Stimulated activated CD8-positive, alpha-beta memory T cell treated with anti-CD3 and anti-CD28 coated beads, Interleukin-15, amount 100 ng/mL, for 24 hours (primary cell): ENCODE data around the gene RTF1.

Experiments
- DNase-seq: peaks from one replicate; pipeline ENCODE4 v3.0.0-alpha.2; 2020; ENCODE audit warnings: low read depth

The RTF1 gene

DNA sequence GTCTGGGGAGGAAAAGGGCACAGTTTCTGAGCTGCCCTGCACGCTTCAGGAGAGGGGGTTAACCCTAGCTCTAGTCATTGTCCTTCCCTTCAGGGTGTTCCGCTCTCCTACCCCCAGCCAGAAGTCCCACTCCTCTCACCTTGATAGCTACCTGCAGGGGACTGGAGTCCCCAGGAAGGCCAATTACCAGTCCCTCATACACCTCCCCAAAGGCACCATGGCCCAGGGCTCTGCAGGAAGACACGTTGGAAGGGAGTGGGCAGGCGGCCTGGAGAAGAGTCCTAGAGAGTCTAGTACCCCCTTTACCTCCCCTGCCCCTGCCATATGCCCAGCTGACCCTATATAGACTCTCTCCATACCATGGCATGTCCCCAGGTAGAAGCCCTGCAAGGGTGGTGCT is 88.9 kb downstream of the RTF1 start:
- no peak for DNase-seq

DNA sequence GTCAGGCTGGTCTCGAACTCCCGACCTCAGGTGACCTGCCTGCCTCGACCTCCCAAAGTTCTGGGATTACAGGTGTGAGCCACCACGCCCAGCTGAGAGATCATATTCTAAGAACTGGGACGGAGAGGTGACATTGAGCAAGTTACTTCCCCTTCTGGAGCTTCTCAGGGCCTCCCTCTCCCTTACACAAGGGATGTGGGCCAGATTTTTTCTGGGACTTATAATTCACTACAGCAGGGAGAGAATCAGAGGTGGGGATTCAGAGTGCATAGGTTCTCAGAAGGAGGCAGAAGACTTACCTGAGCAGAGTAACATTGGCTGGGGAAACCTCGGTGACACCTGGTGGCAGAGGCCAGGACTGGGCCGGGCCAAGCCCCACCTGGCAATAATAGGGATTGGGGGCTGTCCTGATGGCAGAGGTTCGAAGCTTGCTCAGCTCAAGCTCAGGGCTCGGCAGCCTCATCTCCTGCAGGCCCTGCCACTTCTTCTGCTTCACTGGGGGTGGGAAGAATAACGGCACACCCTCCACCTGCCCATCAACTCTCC is 90.0 kb downstream of the RTF1 start:
- no peak for DNase-seq

DNA sequence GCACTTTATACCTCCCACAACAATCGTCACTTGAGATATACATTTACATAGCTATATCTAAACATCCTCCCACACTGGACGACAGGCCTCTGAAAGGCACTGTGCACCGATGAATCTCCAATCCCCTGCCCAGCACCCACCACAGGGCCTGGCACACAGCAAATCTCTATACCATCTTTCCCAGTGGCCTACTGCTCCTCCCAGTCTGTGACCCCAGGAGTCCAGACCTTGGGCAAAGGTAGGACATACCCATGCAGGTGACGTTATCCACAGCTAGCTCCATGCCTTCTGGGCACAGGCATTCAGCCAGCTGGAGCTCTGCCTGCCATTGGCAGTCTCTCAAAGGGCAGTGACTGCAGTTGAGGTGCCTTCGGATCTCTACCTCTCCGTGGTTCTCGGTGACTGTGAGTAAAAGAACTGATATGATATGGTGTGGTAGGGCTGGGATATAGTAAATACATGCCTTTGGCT is 91.0 kb downstream of the RTF1 start:
- no peak for DNase-seq

DNA sequence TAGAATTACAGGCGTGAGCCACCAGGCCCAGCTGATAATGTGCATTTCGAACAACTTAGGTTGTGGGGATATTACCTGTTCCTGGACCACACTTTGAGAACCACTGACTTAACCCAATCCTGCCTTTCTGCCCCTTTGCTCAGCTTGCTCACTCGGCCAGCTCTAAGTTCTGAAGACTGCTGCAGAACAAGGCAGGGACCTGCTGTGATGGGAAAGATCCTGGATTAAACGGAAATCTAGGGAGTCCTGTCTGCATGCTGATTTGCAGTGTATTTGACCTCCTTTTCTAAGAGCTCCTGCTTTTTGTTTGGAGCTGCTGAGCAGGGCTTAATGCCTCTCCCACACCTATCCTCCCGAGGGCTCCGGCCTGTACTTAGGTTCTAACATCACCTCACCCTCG is 93.8 kb downstream of the RTF1 start:
- DNase-seq, result no peak

DNA sequence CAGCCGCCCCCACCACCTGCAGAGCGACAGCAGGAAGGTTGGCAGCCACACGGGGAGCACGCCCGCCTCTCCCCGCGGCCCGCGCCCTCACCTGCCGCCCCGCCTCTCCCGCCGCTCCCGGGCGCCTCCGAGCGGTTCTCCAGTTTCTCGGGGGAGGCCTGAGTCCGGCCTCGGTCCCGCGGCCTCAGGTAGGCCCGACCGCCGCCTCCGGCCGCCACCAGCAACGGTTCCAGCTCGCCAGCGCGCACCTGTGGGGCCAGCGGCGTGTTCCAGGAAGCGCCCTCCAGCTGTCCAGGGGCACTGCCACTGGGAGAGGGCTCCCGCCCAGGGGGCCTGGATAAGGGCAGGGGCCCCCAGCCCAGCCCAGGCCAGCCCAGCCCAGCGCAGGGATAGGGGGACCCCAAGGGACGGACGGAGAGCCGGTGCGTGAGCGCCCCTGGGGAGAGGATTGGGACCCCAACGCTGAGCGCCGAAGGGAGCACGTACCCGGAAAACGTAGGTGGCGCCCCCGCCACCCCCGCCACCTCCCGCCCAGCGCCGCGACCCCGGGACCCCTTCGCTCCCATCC is 94.5 kb downstream of the RTF1 start:
- DNase-seq, result no peak

DNA sequence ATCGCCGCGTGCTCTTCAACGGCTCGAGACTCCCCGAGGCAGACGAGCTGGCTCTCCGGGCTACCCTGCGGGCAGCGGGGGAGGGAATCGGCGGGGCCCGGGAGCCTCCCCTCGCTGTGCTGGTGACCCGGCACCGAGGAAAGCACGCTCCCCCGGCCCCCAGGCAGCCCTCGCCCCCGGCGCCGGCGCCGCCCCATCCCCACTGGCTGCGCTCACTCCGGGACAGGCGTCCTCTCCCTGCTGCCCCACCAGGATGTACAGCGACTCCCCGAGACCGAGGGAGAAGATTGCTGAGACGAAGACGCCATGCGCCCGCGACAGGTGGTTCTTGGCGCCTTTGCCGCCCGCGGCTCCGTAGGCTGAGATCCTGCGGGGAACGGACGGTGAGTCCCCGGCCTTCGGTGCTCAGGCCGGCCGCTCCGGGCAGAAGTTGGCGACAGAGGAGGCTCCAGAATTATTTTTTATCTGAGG is 95.0 kb downstream of the RTF1 start:
- DNase-seq, result no peak

DNA sequence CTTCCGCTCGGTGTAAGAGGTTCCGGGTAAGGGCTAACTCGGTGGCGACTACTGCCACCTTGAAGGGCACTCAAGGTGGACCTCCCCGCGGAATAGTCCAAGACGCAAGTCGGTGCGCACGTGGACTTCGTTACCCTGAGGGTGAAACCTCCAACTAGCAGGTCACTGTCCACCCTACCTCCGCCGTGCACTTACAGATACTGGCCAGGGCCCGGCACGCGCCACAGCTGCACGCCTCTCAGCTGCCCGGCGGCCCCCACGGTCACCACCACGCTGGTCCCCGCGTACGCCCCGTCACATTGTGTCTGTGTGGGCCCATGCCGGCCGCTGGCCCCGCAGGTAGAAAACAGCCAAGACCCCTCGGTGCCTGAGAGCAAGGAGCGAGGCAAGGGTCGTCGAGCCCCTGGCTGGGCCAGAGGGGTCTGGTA is 95.6 kb downstream of the RTF1 start:
- DNase-seq, result no peak

DNA sequence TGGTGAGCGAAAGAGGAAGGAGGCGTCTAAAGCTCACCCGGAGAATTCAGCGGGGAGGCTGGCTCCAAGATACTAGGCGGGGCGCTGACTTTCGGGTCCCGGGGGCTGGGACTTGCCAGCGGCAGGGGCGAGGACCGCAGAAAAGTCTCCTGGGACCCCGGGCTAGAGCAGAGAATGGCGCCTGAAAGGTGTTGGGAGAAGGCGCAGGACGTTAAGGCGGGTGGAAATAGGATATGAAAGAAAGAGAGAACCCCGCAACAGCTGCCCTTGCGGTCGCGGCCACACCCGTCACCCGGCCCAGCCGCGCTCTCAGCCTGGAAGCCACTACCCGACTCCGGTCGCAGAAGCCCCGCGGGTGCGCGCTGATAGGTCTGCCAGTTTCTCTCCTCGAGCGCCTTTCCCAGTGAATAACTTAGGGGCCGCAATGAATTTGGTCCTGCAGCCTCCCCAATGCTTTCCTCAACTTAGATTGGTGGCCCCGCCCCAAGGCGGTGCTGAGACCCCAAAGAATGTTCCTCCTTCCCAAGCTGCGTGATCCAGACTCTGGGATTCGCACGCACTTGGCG is 96.1 kb downstream of the RTF1 start:
- DNase-seq, result no peak

DNA sequence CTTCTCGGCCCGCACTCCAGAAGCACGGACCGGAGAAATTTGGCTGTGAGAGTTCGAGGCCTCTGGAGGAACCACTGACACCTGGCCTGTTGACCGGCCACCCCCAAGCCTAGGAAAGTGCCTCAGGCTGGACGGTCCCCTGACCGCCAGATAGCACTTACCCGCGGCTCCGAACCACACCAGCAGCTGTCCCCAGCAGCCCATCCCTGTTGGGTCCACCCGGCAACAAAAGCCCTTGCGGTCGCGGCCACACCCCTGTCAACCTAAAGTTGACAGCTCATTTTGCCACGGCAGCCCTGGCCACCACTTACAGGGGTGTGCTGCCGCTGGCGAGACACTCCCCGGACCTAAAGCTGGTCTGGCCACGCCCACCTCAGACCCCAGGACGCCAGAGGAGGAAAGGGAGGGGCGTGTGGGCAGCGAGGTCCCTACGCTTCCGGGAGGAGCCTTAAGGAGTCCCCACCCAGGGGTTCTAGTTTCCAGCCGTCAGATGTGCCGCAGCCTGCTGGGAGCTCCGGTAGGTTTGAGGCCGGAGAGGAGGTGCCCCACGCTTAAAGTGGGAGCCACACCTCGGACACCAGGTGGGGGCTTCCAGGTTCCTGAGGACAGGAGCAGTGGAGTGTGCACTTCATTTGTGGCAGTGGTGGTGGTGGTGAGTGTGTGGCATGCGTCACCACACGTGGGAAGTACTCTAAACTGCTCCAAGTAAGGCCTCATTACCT is 96.8 kb downstream of the RTF1 start, which contains the start of gene LTK:
LTK (minus strand) TSS at position 322 of the 722 bp plus-strand sequence; CDS start at position 204, 118 bp downstream.
- DNase-seq, result no peak

DNA sequence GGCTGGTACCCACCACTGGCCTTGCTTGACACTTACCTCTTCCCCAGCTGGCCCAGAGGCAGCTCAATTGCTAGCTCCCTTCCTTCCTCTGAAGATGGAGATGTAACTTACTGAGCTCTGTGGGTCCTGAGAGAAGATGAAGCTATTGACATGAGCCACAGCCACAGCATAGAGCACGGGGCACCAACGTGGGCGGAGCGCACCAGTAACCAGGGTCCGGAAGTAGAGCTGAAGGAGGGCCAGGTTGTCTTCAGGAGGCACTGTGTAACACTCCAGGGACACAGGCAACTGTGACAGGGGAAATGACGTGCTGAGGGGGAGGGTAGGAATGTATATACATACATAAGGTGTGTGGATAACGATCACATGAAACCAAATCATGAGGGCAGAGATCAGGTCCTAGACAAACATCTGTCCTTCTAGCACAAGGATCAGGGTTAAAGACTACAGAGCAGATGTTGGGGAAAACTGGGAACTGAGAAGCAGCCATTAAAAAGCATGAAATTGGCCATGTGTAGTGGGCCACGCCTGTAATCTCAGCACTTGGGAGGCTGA is 101.1 kb downstream of the RTF1 start:
- DNase-seq, result no peak

DNA sequence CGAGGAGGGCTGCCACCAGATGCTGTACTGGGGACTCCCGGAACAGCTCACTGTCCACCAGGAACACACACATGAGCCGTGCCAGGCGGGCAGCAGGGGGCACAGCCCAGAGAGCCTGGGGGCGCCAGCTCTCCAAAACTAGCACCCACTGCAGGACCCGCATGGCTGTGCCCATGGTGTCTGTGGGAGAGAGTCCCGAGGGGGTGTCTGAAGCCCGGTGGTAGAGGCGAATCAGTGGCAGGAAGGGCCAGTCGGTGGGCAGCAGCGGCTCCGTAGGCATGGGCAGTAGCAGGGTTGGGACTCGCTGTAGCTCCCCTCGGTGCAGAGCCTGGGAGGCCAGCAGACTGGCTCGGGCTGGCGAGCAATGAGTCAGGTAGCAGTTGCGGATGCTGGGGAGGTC is 103.7 kb downstream of the RTF1 start:
- DNase-seq, result no peak

DNA sequence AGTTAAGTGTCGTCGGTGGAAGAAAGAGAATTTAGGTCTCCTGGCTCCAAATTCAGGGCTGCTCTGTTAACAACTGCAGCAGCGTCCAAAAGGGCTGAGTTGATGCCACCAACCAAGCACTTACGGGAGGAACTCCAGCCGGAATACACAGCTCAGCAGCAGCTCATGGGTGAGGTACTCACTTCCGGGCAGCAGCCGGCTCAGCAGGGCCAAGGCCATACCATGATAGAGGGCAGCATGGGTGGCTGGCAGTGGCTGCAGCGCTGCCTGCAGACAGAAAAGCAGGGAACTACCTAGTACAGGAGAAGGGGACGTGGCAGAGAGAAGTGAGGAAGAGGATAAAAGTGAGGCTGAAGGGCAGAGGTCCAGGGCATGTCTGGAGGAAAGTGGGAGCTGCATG is 104.7 kb downstream of the RTF1 start:
- DNase-seq, result no peak

DNA sequence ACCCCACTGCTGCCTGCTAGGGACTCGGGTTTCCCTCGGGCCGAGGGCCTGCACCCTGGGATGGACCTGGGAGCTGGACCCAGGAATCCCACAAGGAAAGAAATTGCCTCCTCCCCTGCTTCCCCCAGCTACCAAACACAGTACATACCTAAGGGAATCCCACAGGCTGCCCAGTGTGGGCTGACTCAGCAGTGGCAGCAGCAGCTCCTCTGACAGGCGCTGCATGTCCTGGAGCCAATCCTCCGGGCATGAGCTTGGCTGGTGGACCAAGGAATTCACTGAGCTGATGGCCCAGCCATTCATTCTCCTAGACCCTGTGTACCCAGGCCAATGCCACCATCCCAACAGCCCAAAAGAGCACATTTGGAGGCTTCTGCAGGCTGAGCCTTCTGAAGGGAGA is 106.2 kb downstream of the RTF1 start:
- DNase-seq, result no peak

DNA sequence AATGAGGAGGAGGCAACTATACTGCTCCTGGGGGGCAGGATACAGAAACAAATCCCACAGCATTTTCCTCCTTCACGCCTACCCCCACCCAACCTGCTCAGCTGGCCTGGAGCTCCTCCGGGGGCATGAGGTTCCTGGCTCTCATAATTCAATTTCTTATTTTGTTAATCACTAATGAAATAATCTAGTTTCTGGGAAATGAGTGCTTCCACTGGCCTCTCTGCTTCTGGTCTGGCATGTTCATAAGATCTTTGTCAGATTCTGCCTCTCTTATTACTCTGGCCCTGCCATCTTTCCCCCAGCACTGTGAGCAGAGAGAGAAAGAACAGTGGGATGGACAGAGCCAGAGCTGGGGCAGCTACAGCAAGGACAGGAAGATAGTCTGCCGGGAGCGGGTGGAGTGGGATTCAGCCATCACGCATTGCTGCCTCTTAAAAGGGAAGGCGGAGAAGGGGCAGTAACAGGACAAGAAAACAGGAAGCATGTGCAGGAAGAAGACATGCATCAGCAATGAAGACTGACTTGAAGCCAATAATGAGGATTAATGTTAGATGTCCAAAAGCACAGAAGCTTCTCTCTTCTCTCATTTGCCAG is 113.6 kb downstream of the RTF1 start:
- DNase-seq, result no peak
